Measurements from ENCODE around the gene INPP1.

INPP1 gene

DNA sequence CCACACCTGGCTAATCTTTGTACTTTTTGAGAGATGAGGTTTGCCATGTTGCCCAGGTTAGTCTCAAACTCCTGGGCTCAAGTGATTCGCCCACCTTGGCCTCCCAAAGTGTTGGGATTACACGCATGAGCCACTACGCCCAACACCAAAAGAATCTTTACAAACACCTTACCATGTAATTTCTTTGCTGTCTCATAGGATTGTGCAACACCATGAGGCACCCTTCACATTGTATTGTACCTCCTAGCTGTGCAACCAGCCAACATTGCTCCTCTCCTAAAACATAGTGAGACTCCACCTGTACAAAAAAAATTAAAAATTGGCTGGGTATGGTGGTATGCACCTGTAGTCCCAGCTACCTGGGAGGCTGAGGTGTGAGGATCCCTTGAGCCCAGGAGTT lies 61.7 kb downstream of the INPP1 start:
- TF ChIP-seq TAF1 (IDR thresholded peaks at IDR 0.05; ENCODE audit: borderline replicate concordance, insufficient read depth, low read length) (no peak), FOXP2 (optimal IDR thresholded peaks at IDR 0.05; ENCODE audit: borderline replicate concordance, extremely low read depth, extremely low read length, insufficient read depth) (no peak), POLR2AphosphoS5 (IDR thresholded peaks at IDR 0.05; ENCODE audit: low read depth, low read length) (no peak), SIN3A (IDR thresholded peaks at IDR 0.05; ENCODE audit: borderline replicate concordance, insufficient read depth, low read length) (no peak)
- TF ChIP-seq, protein P1, sequence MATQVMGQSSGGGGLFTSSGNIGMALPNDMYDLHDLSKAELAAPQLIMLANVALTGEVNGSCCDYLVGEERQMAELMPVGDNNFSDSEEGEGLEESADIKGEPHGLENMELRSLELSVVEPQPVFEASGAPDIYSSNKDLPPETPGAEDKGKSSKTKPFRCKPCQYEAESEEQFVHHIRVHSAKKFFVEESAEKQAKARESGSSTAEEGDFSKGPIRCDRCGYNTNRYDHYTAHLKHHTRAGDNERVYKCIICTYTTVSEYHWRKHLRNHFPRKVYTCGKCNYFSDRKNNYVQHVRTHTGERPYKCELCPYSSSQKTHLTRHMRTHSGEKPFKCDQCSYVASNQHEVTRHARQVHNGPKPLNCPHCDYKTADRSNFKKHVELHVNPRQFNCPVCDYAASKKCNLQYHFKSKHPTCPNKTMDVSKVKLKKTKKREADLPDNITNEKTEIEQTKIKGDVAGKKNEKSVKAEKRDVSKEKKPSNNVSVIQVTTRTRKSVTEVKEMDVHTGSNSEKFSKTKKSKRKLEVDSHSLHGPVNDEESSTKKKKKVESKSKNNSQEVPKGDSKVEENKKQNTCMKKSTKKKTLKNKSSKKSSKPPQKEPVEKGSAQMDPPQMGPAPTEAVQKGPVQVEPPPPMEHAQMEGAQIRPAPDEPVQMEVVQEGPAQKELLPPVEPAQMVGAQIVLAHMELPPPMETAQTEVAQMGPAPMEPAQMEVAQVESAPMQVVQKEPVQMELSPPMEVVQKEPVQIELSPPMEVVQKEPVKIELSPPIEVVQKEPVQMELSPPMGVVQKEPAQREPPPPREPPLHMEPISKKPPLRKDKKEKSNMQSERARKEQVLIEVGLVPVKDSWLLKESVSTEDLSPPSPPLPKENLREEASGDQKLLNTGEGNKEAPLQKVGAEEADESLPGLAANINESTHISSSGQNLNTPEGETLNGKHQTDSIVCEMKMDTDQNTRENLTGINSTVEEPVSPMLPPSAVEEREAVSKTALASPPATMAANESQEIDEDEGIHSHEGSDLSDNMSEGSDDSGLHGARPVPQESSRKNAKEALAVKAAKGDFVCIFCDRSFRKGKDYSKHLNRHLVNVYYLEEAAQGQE (IDR thresholded peaks at IDR 0.05; ENCODE audit: insufficient read depth in 1 of 2, low read depth in 2 of 2, low read length in 2 of 2): no peak

DNA sequence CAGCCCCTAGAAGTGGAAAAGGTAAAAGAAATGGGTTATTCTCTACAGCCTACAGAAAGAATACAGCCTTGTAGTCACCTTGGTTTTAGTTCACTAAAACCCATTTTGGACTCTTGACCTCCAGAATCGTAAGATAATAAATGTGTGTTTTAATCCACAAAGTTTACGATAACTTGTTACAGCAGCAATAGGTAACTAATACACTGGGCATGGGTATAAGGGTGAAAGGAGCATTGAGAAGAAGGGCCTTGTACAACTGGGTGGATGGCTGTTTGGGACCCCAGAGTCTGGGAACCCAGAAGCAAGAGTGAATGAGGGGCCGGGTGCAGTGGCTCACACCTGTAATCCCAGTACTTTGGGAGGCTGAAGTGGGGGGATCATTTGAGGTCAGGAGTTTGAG lies 62.6 kb downstream of the INPP1 start:
- TF ChIP-seq SIN3A (IDR thresholded peaks at IDR 0.05; ENCODE audit: borderline replicate concordance, insufficient read depth, low read length): no peak
- TF ChIP-seq, protein P1 (IDR thresholded peaks at IDR 0.05; ENCODE audit: insufficient read depth in 1 of 2, low read depth in 2 of 2, low read length in 2 of 2): no peak
- TF ChIP-seq TAF1 (IDR thresholded peaks at IDR 0.05; ENCODE audit: borderline replicate concordance, insufficient read depth, low read length): no peak
- no peak for TF ChIP-seq POLR2AphosphoS5 (IDR thresholded peaks at IDR 0.05; ENCODE audit: low read depth, low read length)
- no peak for TF ChIP-seq FOXP2 (optimal IDR thresholded peaks at IDR 0.05; ENCODE audit: borderline replicate concordance, extremely low read depth, extremely low read length, insufficient read depth)

DNA sequence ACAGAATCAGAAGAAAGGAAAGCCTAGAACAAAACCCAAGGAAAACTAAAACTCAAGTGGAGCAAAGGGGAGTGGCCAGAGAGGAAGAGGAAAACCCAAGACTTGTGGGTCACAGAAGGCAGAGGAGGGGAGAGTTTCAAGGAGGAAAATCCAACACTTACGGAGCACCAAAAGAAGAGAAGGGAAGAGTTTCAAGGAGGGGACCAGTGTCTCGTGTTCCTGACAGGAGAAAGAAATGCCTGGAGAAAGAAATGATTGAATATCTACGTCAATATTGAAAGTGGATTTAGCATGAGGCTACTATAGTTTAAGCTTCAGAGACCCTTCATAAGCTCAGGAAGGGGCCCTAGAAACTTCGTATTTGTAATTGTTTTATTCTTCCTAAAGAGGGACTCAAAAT lies 63.4 kb downstream of the INPP1 start:
- TF ChIP-seq SIN3A (IDR thresholded peaks at IDR 0.05; ENCODE audit: borderline replicate concordance, insufficient read depth, low read length) (no peak), POLR2AphosphoS5 (IDR thresholded peaks at IDR 0.05; ENCODE audit: low read depth, low read length) (no peak), TAF1 (IDR thresholded peaks at IDR 0.05; ENCODE audit: borderline replicate concordance, insufficient read depth, low read length) (no peak), FOXP2 (optimal IDR thresholded peaks at IDR 0.05; ENCODE audit: borderline replicate concordance, extremely low read depth, extremely low read length, insufficient read depth) (no peak)
- TF ChIP-seq, protein P1 (IDR thresholded peaks at IDR 0.05; ENCODE audit: insufficient read depth in 1 of 2, low read depth in 2 of 2, low read length in 2 of 2): no peak

DNA sequence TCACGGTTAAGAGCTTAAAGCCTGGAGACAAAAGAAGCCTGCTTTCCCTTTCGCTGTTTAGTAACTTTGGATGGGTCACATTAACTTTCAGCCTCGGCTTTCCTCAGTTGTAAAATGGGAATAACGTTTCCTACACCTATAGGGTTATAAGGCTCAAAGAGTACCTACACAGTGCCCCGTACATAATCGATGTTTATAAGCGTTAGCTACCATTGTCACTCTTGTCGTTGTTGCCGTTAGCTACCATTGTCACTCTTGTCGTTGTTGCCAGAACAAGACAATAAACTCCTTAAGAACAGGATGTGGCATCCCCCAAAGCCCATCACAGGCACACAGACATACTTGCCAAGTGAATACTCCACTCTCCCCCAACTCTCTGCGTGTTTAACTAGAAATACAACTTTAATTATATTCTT lies 63.9 kb downstream of the INPP1 start:
- TF ChIP-seq FOXP2 (optimal IDR thresholded peaks at IDR 0.05; ENCODE audit: borderline replicate concordance, extremely low read depth, extremely low read length, insufficient read depth): no peak
- no peak for TF ChIP-seq POLR2AphosphoS5 (IDR thresholded peaks at IDR 0.05; ENCODE audit: low read depth, low read length)
- TF ChIP-seq TAF1 (IDR thresholded peaks at IDR 0.05; ENCODE audit: borderline replicate concordance, insufficient read depth, low read length): no peak
- no peak for TF ChIP-seq SIN3A (IDR thresholded peaks at IDR 0.05; ENCODE audit: borderline replicate concordance, insufficient read depth, low read length)

DNA sequence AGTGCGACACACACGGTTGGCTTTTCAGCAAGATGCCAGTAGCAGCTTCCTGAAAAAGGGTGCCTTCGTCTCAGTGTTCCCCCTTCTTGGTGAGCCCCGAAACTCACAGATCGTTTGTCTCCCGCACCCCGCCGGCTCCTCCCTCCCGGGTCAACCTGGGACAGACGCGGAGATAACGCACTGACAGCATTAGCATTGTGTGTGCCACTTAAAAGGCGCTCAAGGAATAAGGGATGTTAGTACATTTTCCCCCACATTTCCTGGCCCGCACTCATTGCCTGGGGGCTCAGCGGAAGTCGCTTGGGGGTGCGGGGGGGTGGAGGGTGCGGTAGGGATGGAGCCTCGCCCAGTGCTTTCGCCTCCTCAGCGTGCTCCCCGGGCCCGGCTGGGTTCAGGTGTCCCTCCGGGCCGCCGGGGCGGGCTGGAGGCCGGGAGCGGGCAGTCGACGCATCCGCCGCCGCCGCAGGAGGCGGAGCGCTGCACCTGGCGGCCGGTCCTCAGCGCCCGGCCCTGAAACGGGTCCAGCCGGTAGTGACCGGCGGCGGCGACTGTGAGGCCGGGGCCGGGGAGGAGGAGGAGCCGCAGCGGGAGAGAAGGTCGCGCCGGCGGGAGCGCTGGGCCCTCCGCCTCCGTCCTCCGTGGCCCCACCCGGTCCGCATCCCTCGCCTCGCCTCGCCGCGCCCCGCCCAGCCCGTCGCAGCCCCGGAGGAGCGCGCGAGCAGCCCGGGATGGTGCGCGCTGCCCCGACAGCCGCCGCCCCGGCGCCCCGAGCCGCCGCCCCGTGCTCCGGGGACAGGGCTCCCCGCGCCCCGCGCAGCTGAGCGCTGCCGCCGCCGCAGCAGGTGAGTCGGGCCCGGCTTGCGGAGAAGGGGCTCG lies 64.5 kb downstream of the INPP1 start, which contains the start of gene MFSD6:
Gene MFSD6 (plus strand): TSS at position 694 of the 876 bp plus-strand sequence. CDS start 27,675 bp downstream, outside the sequence.
- TF ChIP-seq, protein P1 (IDR thresholded peaks at IDR 0.05; ENCODE audit: insufficient read depth in 1 of 2, low read depth in 2 of 2, low read length in 2 of 2): no peak
- TF ChIP-seq TAF1 (IDR thresholded peaks at IDR 0.05; ENCODE audit: borderline replicate concordance, insufficient read depth, low read length) (no peak), FOXP2 (optimal IDR thresholded peaks at IDR 0.05; ENCODE audit: borderline replicate concordance, extremely low read depth, extremely low read length, insufficient read depth) (no peak), SIN3A (IDR thresholded peaks at IDR 0.05; ENCODE audit: borderline replicate concordance, insufficient read depth, low read length) (no peak), POLR2AphosphoS5 (IDR thresholded peaks at IDR 0.05; ENCODE audit: low read depth, low read length) (no peak)
